A204.1 (cell line): Measurements from ENCODE around the gene SLC22A2.
"Not testable (repeated sequence)": the region's sequence is repeated elsewhere in the genome, so short reads cannot be mapped to it uniquely, and the experiment has no call there.

Source experiments
- FAIRE-seq: peaks from 2 replicates; lab custom pipeline; 2012; peaks lifted over from hg19 to GRCh38; lab: Jason Lieb, UNC

The SLC22A2 gene

GRCh38 chr6:160258346-160259142 lies at the start of gene SLC22A2:
Gene SLC22A2, minus strand, starts transcription at chr6:160258821. Its CDS starts 64 bp downstream, at chr6:160258757.
- FAIRE-seq: no peak

- no peak for FAIRE-seq
These were observed 47.5 kb upstream of the SLC22A2 start for GRCh38 chr6:160305926-160306713.

DNA sequence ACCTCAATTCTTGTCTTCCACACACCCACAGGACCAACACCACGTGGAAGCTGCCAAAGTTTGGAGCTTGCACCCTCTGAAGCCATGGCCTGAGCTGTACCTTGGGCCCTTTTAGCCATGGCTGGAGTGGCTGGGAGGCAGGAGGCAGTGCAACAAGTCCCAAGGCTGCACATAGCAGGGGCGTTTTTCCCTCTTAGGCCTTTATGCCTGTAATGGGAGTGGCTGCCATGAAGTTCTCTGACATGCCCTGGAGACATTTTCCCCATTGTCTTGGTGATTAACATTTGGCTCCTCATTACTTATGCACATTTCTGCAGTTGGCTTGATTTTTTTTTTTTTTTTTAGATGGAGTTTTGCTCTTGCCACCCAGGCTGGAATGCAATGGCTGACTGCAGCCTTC lies 45.2 kb upstream of the SLC22A2 start:
- no peak for FAIRE-seq

GRCh38 chr6:160302431-160303082 lies 43.9 kb upstream of the SLC22A2 start:
- not testable (repeated sequence) for FAIRE-seq

DNA sequence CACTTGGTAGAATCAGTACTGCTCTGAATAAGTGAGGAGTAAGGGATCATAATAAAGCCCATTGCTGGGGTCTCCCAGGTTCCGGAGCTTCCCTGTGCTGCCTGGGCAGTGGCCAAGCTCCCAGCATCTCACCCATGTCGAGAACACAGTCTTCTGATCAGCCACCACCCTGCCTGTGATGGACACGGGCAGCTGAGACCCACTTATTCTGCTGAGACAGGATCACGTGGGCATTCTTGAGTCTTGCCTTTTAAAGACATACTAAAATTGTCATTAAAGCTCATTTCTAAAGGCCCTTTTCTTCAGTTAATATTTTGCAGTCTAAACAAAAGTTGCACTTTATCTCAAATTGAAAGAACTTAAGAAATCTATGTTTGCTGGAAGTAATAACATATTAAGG lies 42.7 kb upstream of the SLC22A2 start:
- FAIRE-seq: no peak

DNA sequence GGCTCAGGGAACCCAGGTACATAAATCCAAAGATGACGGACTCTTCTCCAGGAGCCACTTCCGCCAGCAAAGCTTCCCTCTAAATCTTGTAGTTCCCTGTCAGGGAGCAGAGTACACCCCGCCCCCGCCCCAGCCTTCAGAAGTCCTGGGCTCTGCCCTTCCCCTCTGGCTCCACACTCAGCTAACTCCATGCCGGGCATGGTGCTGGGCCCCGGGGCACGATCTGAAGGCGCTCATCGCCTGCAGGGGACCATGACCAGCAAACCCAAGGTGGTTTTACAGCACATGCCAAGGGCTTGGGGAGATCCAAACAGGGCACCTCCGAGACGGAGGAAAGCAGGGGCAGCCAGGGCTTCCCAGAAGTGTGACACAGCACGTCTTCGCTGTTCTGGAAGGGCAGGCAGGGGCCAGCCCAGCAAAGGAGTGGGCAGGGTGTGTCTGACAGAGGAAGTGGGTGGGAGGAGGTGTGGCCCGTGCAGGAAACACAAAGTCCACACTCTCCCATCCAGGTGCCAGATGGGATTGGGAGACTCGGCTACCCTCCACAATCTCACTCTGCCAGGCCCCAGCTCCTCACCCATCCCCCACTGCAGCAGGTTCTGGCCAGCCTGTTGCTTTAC lies 41.6 kb upstream of the SLC22A2 start:
- FAIRE-seq: no peak

GRCh38 chr6:160299559-160299958 lies 40.9 kb upstream of the SLC22A2 start:
- FAIRE-seq: no peak

GRCh38 chr6:160298121-160298520 lies 39.5 kb upstream of the SLC22A2 start:
- FAIRE-seq: no peak

DNA sequence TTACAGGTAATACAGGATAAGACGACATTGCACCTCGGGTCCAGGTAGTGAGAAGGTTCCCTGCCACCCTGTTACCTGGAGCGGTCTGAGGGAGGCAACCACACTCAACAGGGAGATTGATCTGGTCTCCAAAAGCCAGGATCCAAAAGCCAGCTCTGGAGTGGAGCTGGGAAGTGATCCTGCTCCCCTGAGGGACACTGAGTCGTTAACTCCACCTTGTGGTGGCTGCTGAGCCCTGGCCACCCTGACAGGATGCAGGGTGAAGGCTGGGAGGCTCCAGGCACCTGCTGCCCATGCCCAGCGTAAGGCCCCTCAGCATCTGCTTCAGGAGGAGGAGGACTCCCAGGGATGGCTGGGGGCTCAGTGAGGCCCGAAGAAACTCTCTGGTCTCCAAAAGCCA lies 38.7 kb upstream of the SLC22A2 start:
- no peak for FAIRE-seq

DNA sequence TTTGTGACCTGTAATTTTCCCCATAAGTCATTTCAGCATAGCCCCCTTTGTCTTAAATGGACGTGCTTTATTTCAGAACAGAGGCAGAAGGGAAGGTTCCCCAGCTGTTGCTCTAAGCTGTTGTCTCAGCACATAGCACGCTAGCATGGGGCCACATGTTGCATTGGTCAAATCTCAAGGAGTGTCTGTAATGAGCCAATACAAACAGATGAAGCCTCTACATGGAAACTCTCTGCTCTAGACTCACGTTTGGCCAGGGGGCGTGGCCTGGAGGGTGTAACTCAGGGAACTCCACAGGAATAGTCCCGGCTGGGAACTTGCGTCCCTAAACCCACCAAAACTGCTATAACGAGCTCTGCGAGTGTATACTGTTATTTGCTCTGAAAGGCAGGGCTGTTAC lies 35.2 kb upstream of the SLC22A2 start:
- FAIRE-seq: no peak

GRCh38 chr6:160285541-160286105 lies 27.0 kb upstream of the SLC22A2 start:
- FAIRE-seq: no peak

DNA sequence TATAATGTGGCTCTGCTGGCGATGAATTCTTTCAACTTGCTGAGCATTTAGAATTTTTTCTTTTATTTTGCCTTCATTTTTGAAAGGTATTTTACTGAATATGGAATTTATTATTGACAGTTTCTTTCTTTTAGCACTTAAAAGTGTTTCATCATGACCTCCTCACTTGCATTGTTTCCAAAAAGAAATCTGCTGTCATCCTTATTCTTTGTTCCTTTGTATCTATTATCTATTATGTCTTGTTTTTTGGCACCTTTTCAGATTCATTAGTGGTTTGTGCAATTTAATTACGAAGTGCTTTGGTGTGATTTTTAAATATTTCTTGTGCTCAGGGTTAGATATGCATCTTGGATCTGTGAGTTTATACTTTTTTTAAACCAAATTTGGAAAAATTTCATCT lies 26.0 kb upstream of the SLC22A2 start:
- no peak for FAIRE-seq

DNA sequence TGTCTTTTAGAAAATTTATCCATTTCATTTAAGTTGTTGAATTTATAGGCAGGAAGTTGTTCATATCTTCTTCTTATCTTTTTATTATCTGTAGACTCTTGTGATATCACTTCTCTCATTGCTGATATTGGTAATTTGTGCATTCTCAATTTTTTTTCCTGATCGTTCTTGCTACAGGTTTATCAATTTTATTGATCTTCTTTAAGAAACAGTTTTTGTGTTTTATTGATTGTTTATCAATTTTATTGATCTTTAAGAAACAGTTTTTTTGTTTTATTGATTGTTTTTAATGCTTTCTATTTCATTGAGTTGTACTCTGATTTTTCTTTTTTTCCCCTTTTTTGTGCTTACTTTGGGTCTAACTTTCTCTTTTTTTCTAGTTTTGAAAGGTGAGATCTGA lies 23.8 kb upstream of the SLC22A2 start:
- no peak for FAIRE-seq

DNA sequence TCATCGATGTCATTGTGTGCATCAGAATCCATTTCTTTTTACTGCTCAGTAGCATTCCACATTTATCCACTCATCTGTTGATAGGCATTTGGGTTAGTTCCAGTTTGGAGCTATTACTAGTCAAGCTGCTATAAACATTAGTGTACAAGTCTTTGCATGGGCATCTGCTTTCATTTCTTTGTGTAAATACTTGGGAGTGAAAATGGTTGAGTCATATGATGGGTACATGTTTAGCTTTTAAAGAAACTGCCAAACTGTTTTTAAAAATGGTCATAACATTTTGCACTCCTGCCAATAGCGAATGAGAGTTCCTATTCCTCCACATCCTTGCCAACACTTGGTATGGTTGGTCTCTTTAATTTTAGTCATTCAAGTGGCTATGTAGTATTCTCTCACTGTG lies 21.2 kb upstream of the SLC22A2 start:
- no peak for FAIRE-seq

- FAIRE-seq: no peak
These were observed 20.2 kb upstream of the SLC22A2 start for GRCh38 chr6:160278786-160279310.

DNA sequence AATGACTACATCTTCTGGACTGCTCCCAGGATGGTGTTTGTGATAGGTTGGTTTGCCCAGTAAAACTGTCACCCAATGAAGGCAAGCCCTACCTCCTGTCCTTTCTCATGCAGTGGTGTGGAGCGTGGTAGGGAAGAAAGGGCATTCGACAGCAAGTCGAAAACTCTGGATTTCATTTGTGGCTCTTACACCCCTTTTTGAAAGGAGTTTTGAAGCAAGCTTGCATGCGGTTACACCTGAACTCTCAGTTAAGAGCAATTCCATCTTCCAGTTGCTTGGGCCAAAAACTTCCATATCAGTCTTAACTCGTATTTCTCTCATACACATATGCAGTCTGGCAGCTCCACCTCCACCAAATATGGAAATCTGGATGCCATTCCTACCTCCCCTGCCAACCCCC lies 19.7 kb upstream of the SLC22A2 start:
- no peak for FAIRE-seq

DNA sequence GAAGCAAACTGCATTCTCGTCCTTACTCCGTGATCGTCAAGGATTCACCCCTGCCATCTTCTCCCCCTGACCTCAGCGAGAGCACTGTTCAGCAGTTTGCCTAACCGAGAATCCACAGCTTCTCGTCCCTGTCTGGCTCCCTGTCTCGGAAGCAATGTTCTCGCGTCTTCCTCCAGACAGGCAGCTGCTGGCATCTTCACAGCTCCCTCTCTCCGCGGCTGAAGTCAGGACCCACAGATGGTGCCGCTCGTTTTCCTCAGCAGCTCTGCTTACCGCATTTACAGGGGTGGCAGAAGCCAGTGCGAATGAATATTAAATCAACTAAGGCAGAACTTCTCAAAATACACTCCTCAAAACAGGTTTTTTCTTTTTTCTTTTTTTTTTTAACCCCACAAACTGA lies 18.9 kb upstream of the SLC22A2 start:
- FAIRE-seq: no peak

GRCh38 chr6:160277144-160277543 lies 18.5 kb upstream of the SLC22A2 start:
- no peak for FAIRE-seq

GRCh38 chr6:160276126-160276525 lies 17.5 kb upstream of the SLC22A2 start:
- FAIRE-seq: no peak

DNA sequence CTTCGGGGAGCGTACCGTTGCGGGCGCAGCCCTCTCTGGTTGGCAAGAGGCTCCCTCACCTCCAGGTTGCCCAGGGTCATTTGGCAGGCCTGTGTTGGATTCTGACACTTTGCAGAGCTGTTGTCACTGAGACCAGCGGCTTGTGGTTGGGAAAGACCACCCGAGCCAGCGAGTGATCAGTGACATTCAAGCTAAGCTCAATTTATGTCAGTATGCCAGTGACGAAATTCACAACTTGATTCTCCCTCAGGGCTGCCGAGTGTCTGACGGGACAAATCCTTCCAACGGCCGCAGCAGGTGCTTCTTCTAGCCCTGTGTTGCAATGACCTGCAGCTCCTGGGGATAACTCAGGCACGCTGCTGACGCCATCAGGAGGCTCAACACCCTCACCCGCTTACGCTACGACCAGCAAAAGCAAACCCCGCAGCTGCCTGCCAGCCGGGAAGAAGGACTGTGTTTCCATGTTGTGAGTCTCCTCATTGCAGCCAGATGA lies 16.9 kb upstream of the SLC22A2 start:
- no peak for FAIRE-seq

- FAIRE-seq: no peak
These were observed 16.4 kb upstream of the SLC22A2 start for GRCh38 chr6:160274871-160275510.
